ENCODE data around the gene C12orf60. TPM values are rescaled to one million over a fixed set of nuclear protein-coding genes. Genes with fewer than 3 reads are reported as not detected.

The C12orf60 gene
- total RNA-seq, 3 donors from 2014 or later: 0.44 to 0.96 (median 0.46) TPM

DNA sequence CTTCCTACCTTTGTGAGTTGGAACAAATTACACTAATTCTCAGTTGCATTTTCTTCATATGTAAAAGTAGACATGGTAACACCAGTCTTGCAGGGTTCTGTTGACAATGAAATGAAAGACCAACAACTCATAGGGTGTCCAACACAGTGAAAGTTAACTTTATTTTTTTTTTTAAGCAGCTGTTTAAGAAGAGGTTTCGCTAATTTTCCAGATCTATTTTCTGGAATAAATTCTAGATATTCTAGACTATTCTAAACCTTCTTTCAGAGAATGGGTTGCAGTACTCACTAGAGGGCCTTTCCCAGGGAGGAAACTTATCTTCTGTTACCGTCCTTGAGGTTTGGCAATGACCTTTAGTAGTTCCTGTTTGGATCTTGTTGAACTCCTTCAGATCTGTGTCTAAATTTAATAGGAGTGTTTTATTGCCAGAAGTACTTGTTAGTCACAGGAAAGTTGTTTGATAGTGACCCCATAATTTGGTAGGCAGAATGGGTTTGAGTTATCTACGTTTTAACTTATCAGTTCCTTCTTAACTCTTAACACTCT lies 42.6 kb downstream of the C12orf60 start:
- TF ChIP-seq CTCF (IDR thresholded peaks at IDR 0.05): no peak
- no peaks in the 10 kb centered on the region for H3K36me3 ChIP-seq (ENCODE audit: low read depth)
- DNase-seq (no peak), ATAC-seq (peak; percentile 58)
- H3K9me3 ChIP-seq: no peaks in the 10 kb centered on the region
- H3K4me1 ChIP-seq (ENCODE audit: low read depth): peaks cover 20% of the 10 kb centered on the region
- no peak overlapping the region for H3K4me3 ChIP-seq
- intact Hi-C loops (cut with DNase I, micrococcal nuclease): loop anchor here in 1 of 2 donors (5.0 kb wide), 1 partner anchor 146 kb away; no protein-coding TSS in a partner anchor

DNA sequence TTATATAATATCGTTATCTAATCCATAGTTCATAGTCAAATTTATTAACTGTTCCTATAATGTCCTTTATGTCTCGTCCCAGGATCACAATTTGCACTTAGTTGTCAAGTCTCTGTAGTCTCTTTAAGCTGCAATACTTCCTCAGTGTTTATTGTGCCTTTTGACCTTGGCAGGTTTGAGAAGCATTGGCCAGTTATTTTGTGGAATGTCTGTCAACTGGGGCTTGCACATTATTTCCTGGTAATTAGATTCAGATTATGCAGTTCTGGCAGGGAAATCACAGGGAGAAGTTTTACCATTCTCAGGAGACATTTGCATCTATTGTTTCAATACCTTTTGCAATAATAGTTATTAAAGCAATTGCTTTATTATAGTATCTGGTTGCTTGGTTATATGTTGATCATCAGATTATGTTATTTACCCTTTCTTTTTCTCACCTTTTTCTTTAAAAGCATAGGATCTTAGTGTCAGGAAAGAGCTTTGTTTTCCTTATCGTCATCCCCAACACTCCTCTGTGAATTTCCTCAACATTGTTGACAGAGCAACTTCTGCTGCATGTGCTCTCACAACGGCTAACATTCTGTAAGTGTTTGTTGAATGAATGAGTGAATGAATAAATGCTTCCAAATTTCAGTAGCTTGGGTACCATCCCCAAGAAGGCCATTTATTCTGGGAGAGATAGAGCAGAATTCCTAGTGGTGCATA lies 43.6 kb downstream of the C12orf60 start:
- DNase-seq (no peak), ATAC-seq (no peak)
- no peaks in the 10 kb centered on the region for H3K9me3 ChIP-seq
- H3K4me3 ChIP-seq: no peak overlapping the region
- peaks cover 11% of the 10 kb centered on the region for H3K4me1 ChIP-seq (ENCODE audit: low read depth)
- TF ChIP-seq CTCF (IDR thresholded peaks at IDR 0.05): no peak
- no peaks in the 10 kb centered on the region for H3K36me3 ChIP-seq (ENCODE audit: low read depth)
- intact Hi-C loops (cut with DNase I, micrococcal nuclease): loop anchor here in 1 of 2 donors (5.0 kb wide), 1 partner anchor 145 kb away; no protein-coding TSS in a partner anchor

GRCh38 chr12:14849661-14850060 lies 46.2 kb downstream of the C12orf60 start:
- intact Hi-C loops (cut with DNase I, micrococcal nuclease): loop anchor here in 1 of 2 donors (5.0 kb wide), 1 partner anchor 143 kb away; no protein-coding TSS in a partner anchor
- TF ChIP-seq CTCF (IDR thresholded peaks at IDR 0.05): no peak

GRCh38 chr12:14850929-14851663 lies 47.6 kb downstream of the C12orf60 start:
- DNase-seq (no peak), ATAC-seq (no peak)
- Histone ChIP-seq H3K36me3 (ENCODE audit: low read depth) (no peaks in the 10 kb centered on the region), H3K4me1 (ENCODE audit: low read depth) (no peaks in the 10 kb centered on the region), H3K4me3 (no peak overlapping the region), H3K9me3 (no peaks in the 10 kb centered on the region)
- TF ChIP-seq CTCF (IDR thresholded peaks at IDR 0.05): no peak
- intact Hi-C loops (cut with DNase I, micrococcal nuclease): no loop called here

More at GRCh38 chr12:14849661-14850060, 46.2 kb downstream of the C12orf60 start:
- Histone ChIP-seq H3K36me3 (ENCODE audit: low read depth) (no peaks in the 10 kb centered on the region), H3K9me3 (no peaks in the 10 kb centered on the region), H3K4me3 (no peak overlapping the region), H3K4me1 (ENCODE audit: low read depth) (no peaks in the 10 kb centered on the region)
- DNase-seq (no peak), ATAC-seq (no peak)

DNA sequence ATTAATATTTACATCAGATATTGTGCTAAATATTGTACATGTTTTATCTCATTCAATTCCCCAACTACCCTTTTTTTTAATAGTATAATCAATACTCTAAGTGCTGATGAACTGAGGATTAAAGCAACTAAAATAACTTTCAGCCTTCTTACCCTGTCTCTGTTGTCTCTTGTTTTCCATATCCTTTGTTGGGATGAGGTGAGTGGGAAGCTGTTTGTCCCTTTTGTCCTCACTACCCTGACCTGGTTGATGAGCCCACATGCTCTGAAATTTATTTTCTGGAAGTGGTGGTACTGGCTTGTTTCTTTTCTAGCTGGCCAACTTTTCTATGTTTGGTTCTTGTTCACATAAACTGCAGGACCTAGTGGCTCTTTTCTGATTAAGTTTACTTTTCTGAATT lies 49.4 kb downstream of the C12orf60 start:
- intact Hi-C loops (cut with DNase I, micrococcal nuclease): no loop called here
- no peak for TF ChIP-seq CTCF (IDR thresholded peaks at IDR 0.05)
- no peaks in the 10 kb centered on the region for H3K9me3 ChIP-seq

More for the DNA sequence above, 49.4 kb downstream of the C12orf60 start:
- no peaks in the 10 kb centered on the region for H3K4me1 ChIP-seq (ENCODE audit: low read depth)
- no peaks in the 10 kb centered on the region for H3K36me3 ChIP-seq (ENCODE audit: low read depth)
- DNase-seq: no peak
- no peak for ATAC-seq
- no peak overlapping the region for H3K4me3 ChIP-seq
